Coronary artery (tissue), 2 donors: ENCODE results near the gene TSC22D1.
A peak's percentile ranks its signal among the peaks of the same experiment; 100 is the strongest.

Experiments
- DNase-seq: peaks from one replicate; pipeline ENCODE4 v3.0.0-alpha.2; 2017; ENCODE audit warnings: low spot score
- H3K27ac ChIP-seq, 2 donors: fragments of 200-600 bp; sonication (generic); one replicate each; pipeline ENCODE4 v1.5.1; 2016 to 2019
- H3K4me3 ChIP-seq: fragments of 200-600 bp; sonication (generic); 2 replicates; pipeline ENCODE4 v1.5.1; 2016; ENCODE audit warnings: mild to moderate bottlenecking, moderate library complexity
- CTCF ChIP-seq: fragments of 200-600 bp; sonication (generic); IDR thresholded peaks from one replicate; pipeline ENCODE4 v1.5.1; 2019; ENCODE audit warnings: antibody characterized with exemption

Gene TSC22D1

DNA sequence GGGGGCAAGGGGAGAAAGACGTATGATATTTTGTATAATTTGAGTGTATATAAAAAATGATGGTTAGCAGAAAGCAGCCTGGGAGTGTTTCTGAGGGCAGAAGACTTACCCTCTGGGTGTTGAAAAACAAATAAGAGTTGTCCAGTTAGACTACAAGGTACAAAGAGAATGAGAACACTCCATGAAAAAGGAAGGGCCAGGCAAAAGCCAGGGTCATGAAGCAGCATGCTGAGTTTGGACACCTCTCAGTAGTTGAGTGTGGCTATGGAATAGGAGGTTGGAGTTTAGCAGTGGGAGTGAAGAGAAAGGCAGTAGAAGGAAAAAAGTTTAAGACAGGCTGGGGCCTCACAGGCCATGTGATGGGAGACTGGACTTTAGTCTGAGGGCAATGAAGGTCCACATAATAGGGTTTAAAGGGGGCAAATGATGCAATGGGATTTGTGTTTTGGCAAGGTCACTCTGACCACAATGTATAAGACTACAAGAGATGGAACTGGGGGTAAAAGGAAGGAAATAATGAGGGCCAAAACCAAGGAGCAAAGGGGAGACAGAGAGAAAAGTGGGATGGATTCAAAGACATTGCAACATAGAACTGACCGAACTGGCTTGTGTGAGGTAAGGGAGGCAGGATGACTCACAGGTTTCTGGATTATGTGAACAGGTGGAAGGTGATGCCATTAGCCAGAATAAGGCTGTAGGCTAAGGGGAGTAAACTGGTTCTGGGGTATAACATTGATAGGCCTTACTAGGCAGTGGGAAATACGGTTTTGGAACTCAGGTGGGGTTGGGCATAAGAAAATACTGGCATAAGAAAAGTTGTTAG, 125.9 kb downstream of the TSC22D1 start:
- peak overlapping the region in 1 of 2 donors; percentile 1 for H3K27ac ChIP-seq
- no peak for DNase-seq
- no peak overlapping the region for H3K4me3 ChIP-seq
- no peak for TF ChIP-seq CTCF

- no peak for TF ChIP-seq CTCF
- Histone ChIP-seq H3K27ac (peak overlapping the region in 1 of 2 donors; percentile 10), H3K4me3 (no peak overlapping the region)
- no peak for DNase-seq
These were observed 127.3 kb downstream of the TSC22D1 start for GRCh38 chr13:44448875-44449274.

- peak overlapping the region in 1 of 2 donors; percentile 25 for H3K27ac ChIP-seq
- H3K4me3 ChIP-seq: no peak overlapping the region
- DNase-seq: no peak
- no peak for TF ChIP-seq CTCF
These were observed 127.8 kb downstream of the TSC22D1 start for GRCh38 chr13:44448373-44448772.

GRCh38 chr13:44447783-44448321, 128.3 kb downstream of the TSC22D1 start:
- Histone ChIP-seq H3K4me3 (no peak overlapping the region), H3K27ac (peak overlapping the region in 1 of 2 donors; percentile 25)
- no peak for TF ChIP-seq CTCF
- no peak for DNase-seq

DNA sequence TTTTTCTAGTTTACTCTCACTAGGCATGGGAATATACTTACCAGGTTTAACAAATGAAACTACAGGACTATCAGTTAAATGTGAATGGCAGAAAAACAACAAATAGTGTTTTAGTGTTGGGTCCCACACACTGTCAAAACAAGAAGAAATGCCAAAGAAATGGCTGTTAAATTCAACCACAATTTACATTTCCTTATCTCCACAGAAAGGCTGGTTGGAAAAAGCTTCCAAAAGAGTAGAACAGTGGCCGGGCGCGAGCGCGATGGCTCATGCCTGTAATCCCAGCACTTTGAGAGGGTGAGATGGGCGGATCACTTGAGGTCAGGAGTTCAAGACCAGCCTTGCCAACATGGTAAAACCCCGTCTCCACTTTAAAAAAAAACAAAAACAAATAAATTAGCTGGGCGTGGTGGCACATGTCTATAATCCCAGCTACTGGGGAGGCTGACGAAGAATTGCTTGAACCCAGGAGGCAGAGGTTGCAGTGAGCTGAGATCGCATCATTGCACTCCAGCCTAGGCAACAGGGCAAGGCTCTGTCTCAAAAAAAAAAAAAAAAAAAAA, 136.0 kb downstream of the TSC22D1 start:
- no peak overlapping the region for H3K4me3 ChIP-seq
- peak overlapping the region in 1 of 2 donors; percentile 11 for H3K27ac ChIP-seq
- TF ChIP-seq CTCF: no peak
- no peak for DNase-seq

DNA sequence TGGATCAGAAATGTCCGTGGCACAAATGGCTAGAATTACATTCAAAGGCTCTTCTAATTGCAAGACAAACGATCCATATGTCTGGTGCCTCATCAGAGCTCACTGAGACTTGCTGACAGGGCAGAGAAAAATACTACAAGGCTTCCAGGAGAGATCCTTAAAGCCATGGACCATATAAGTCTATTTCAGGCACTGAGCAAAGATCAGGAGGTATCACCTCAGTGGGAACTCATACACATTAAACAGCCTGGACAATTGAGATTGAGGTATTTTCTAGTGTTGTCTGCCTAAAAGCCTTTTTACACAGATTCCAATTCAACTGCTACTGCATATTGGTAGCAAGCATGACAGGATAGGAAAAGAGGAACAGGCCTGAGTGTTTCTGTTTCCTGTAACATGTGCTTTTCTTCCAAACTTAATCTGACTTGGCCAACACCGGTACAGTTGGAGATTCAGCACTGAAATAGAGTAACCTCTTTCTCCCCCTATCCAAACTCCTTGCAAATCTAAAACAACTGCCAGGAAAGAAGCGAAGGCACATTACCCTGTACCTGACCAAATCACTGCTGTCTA, 136.6 kb downstream of the TSC22D1 start:
- DNase-seq: no peak
- Histone ChIP-seq H3K27ac (peak overlapping the region in 1 of 2 donors; percentile 11), H3K4me3 (no peak overlapping the region)
- TF ChIP-seq CTCF: no peak
